Stimulated activated CD4-positive, alpha-beta T cell treated with anti-CD3 and anti-CD28 coated beads, Interleukin-1b, Interleukin-23, amount 100 ng/mL, for 24 hours (primary cell): Measurements from ENCODE around the gene RBM38.
"Not testable (repeated sequence)": the region's sequence is repeated elsewhere in the genome, so short reads cannot be mapped to it uniquely, and the experiment has no call there.

Experiments
- DNase-seq, 4 experiments: peaks; one replicate each; pipeline ENCODE4 v3.0.0-alpha.2; 2020; ENCODE audit warnings: low read depth in 4 of 4, low spot score in 1 of 4

RBM38 gene

GRCh38 chr20:57390604-57391438 is at the start of gene RBM38:
Gene RBM38 (plus strand): TSS chr20:57391396. CDS start chr20:57391582, 186 bp downstream.
- DNase-seq: peak in 3 of 4 experiments; percentile 60 to 77 (median 72)

- DNase-seq: no peak
Observed at GRCh38 chr20:57341663-57342062, 49.5 kb upstream of the RBM38 start.

GRCh38 chr20:57342829-57343228 is 48.4 kb upstream of the RBM38 start:
- DNase-seq: no peak

- DNase-seq: peak; percentile 40 to 59 (median 54)
Observed at GRCh38 chr20:57346477-57346876, 44.7 kb upstream of the RBM38 start.

GRCh38 chr20:57347393-57347792 is 43.8 kb upstream of the RBM38 start:
- DNase-seq: no peak

GRCh38 chr20:57348200-57348921 is 42.8 kb upstream of the RBM38 start:
- not testable (repeated sequence) for DNase-seq

- DNase-seq: not testable (repeated sequence)
Observed at GRCh38 chr20:57348922-57349574, 42.1 kb upstream of the RBM38 start.

- DNase-seq: no peak
Observed at GRCh38 chr20:57350081-57350710, 41.0 kb upstream of the RBM38 start.

GRCh38 chr20:57350726-57351041 is 40.5 kb upstream of the RBM38 start:
- DNase-seq: not testable (repeated sequence)

GRCh38 chr20:57351042-57351783 is 40.0 kb upstream of the RBM38 start, which contains the start of gene RAE1:
Gene RAE1 (plus strand): TSS chr20:57351255. CDS start chr20:57354039, 2,784 bp downstream.
- DNase-seq: peak; percentile 79 to 86 (median 83)

GRCh38 chr20:57352305-57352704 is 38.9 kb upstream of the RBM38 start:
- no peak for DNase-seq

- DNase-seq: no peak
Observed at GRCh38 chr20:57353351-57353750, 37.8 kb upstream of the RBM38 start.

- DNase-seq: no peak
Observed at GRCh38 chr20:57361517-57361916, 29.7 kb upstream of the RBM38 start.

GRCh38 chr20:57364451-57364850 is 26.7 kb upstream of the RBM38 start:
- no peak for DNase-seq

- no peak for DNase-seq
Observed at GRCh38 chr20:57369596-57369995, 21.6 kb upstream of the RBM38 start.

- DNase-seq: no peak
Observed at GRCh38 chr20:57370316-57370715, 20.9 kb upstream of the RBM38 start.

- DNase-seq: no peak
Observed at GRCh38 chr20:57371363-57371762, 19.8 kb upstream of the RBM38 start.

- DNase-seq: no peak
Observed at GRCh38 chr20:57372157-57372556, 19.0 kb upstream of the RBM38 start.

GRCh38 chr20:57372581-57373350 is 18.4 kb upstream of the RBM38 start:
- DNase-seq: no peak
